ENCODE measurements around the gene AVEN.
"Not testable (repeated sequence)": the region's sequence is repeated elsewhere in the genome, so short reads cannot be mapped to it uniquely, and the experiment has no call there.

The AVEN gene

GRCh38 chr15:33844186-33844585 lies 194.8 kb downstream of the AVEN start:
- no peak for DNase-seq

GRCh38 chr15:33840615-33841014 lies 198.4 kb downstream of the AVEN start:
- no peak for DNase-seq

- DNase-seq: no peak
These were observed 199.5 kb downstream of the AVEN start for GRCh38 chr15:33839540-33839939.

GRCh38 chr15:33837294-33837693 lies 201.7 kb downstream of the AVEN start:
- DNase-seq: no peak

- no peak for DNase-seq
These were observed 203.9 kb downstream of the AVEN start for GRCh38 chr15:33834892-33835743.

- no peak for DNase-seq
These were observed 207.4 kb downstream of the AVEN start for GRCh38 chr15:33831646-33832045.

- DNase-seq: no peak
These were observed 208.7 kb downstream of the AVEN start for GRCh38 chr15:33830351-33830750.

- no peak for DNase-seq
These were observed 212.8 kb downstream of the AVEN start for GRCh38 chr15:33826201-33826600.

GRCh38 chr15:33825453-33825852 lies 213.6 kb downstream of the AVEN start:
- no peak for DNase-seq

- no peak for DNase-seq
These were observed 215.9 kb downstream of the AVEN start for GRCh38 chr15:33823119-33823518.

GRCh38 chr15:33822479-33822878 lies 216.5 kb downstream of the AVEN start:
- DNase-seq: no peak

GRCh38 chr15:33819499-33819898 lies 219.5 kb downstream of the AVEN start:
- not testable (repeated sequence) for DNase-seq

Data from DMS79 (cell line).